ENCODE results near the gene GSDME. TPM values are rescaled to one million over a fixed set of nuclear protein-coding genes. Genes with fewer than 3 reads are reported as not detected.

Gene GSDME
- polyA plus RNA-seq, 1 of the 3 experiments (the other 2 are of a cell fraction), result 109 TPM

GRCh38 chr7:24690251-24690650 is 67.0 kb downstream of the GSDME start:
- no peak for DNase-seq
- POLR2A ChIA-PET, result interaction anchor here (0.7 kb wide), 1 partner anchor 8 kb away, joined by 3 read pairs; no protein-coding TSS in a partner anchor
- CTCF ChIA-PET, result interaction anchor here (5.4 kb wide), 1 partner anchor 24 kb away, joined by 20 read pairs; no protein-coding TSS in a partner anchor
- no peaks in the 10 kb centered on the region for H3F3A ChIP-seq (replicated peaks; ENCODE audit: insufficient read depth)
- 94% methylated on average over 4 of the region's 4 CpGs for WGBS (ENCODE audit: low lambda C conversion rate)
- H3K36me3 ChIP-seq (replicated peaks in 1 of 2; ENCODE audit: control insufficient read depth in 1 of 2, insufficient read depth in 2 of 2, low read length in 1 of 2), result peaks cover 0 to 28% of the 10 kb centered on the region in 2 experiments
- no peak overlapping the region for H2AFZ ChIP-seq (ENCODE audit: low read depth)
- H4K20me1 ChIP-seq (ENCODE audit: insufficient read depth), result no peaks in the 10 kb centered on the region
- H3K4me2 ChIP-seq, result no peak overlapping the region
- H3K79me2 ChIP-seq (ENCODE audit: insufficient read depth), result no peaks in the 10 kb centered on the region
- H3K4me1 ChIP-seq (ENCODE audit: control insufficient read depth in 1 of 2, insufficient read depth in 2 of 2, low read depth in 1 of 2, low read length in 1 of 2), result no peaks in the 10 kb centered on the region; a peak in 2 of 4 replicates
- H3K27ac ChIP-seq (ENCODE audit: low read depth in 2 of 2, low read length in 1 of 2), result no peak overlapping the region
- H3K4me3 ChIP-seq (ENCODE audit: low read depth in 2 of 2, low read length in 1 of 2), result no peak overlapping the region
- H3K27me3 ChIP-seq (ENCODE audit: insufficient read depth), result no peaks in the 10 kb centered on the region
- H3K9me3 ChIP-seq, result no peaks in the 10 kb centered on the region
- no peak overlapping the region for H3K9ac ChIP-seq
- TF ChIP-seq MAX (IDR thresholded peaks at IDR 0.05; ENCODE audit: low read depth) (no peak), USF1 (IDR thresholded peaks at IDR 0.05; ENCODE audit: borderline replicate concordance, low read depth) (no peak), ZBTB33 (IDR thresholded peaks at IDR 0.05; ENCODE audit: borderline replicate concordance, low read depth) (no peak), RXRA (IDR thresholded peaks at IDR 0.05; ENCODE audit: borderline replicate concordance, low read depth) (no peak), GABPA (IDR thresholded peaks at IDR 0.05; ENCODE audit: low read depth) (no peak), SIN3A (IDR thresholded peaks at IDR 0.05; ENCODE audit: borderline replicate concordance, low read depth, low read length) (no peak), YY1 (IDR thresholded peaks at IDR 0.05; ENCODE audit: low read depth) (no peak), ELF1 (IDR thresholded peaks at IDR 0.05) (no peak), CTCF (IDR thresholded peaks at IDR 0.05) (no peak), TEAD4 (IDR thresholded peaks at IDR 0.05; ENCODE audit: borderline replicate concordance, insufficient read depth) (no peak), NRF1 (IDR thresholded peaks at IDR 0.05; ENCODE audit: low read depth, low read length) (no peak), EP300 (IDR thresholded peaks at IDR 0.05; ENCODE audit: borderline replicate concordance in 1 of 2, low read depth in 1 of 2, low read length in 1 of 2) (no peak)
- H3K9me2 ChIP-seq, result no peaks in the 10 kb centered on the region

GRCh38 chr7:24685708-24686107 is 71.6 kb downstream of the GSDME start:
- Histone ChIP-seq H3K27ac (ENCODE audit: low read depth in 2 of 2, low read length in 1 of 2) (no peak overlapping the region), H3K4me1 (ENCODE audit: control insufficient read depth in 1 of 2, insufficient read depth in 2 of 2, low read depth in 1 of 2, low read length in 1 of 2) (no peaks in the 10 kb centered on the region; a peak in 2 of 4 replicates), H3K4me3 (ENCODE audit: low read depth in 2 of 2, low read length in 1 of 2) (no peak overlapping the region), H3K9me3 (no peaks in the 10 kb centered on the region), H3K9ac (no peak overlapping the region), H3K9me2 (no peaks in the 10 kb centered on the region), H3K27me3 (ENCODE audit: insufficient read depth) (no peaks in the 10 kb centered on the region), H3K79me2 (ENCODE audit: insufficient read depth) (no peaks in the 10 kb centered on the region), H3F3A (replicated peaks; ENCODE audit: insufficient read depth) (no peaks in the 10 kb centered on the region), H3K36me3 (replicated peaks in 1 of 2; ENCODE audit: control insufficient read depth in 1 of 2, insufficient read depth in 2 of 2, low read length in 1 of 2) (peaks cover 7 to 26% of the 10 kb centered on the region in 2 experiments), H2AFZ (ENCODE audit: low read depth) (no peak overlapping the region), H4K20me1 (ENCODE audit: insufficient read depth) (no peaks in the 10 kb centered on the region), H3K4me2 (no peak overlapping the region)
- CTCF ChIA-PET, result interaction anchor here (0.6 to 5.4 kb wide), 6 partner anchors 16 to 823 kb away, joined by 3 to 20 read pairs (median 4); no protein-coding TSS in a partner anchor
- no peak for DNase-seq
- no peak for TF ChIP-seq GATA2 (CRISPR knock-in tag; IDR thresholded peaks at IDR 0.05)
- 96% methylated on average over 1 of the region's 1 CpG for WGBS (ENCODE audit: low lambda C conversion rate)
- POLR2A ChIA-PET, result no interaction called here
